Ishikawa (cell line): ENCODE data around the gene CETP.

Experiments
- CREB1 ChIP-seq: IDR thresholded peaks from 2 replicates; pipeline ENCODE4 v1.6.1; 2012; ENCODE audit warnings: low read depth
- EP300 ChIP-seq: IDR thresholded peaks from 2 replicates; pipeline ENCODE4 v1.6.1; 2012; ENCODE audit warnings: borderline replicate concordance
- NFIC ChIP-seq: IDR thresholded peaks from 2 replicates; pipeline ENCODE4 v1.6.1; 2012
- RAD21 ChIP-seq: IDR thresholded peaks from 2 replicates; pipeline ENCODE4 v1.6.1; 2012; ENCODE audit warnings: low read depth
- TAF1 ChIP-seq: IDR thresholded peaks from 2 replicates; pipeline ENCODE4 v1.6.1; 2012; ENCODE audit warnings: low read depth, mild to moderate bottlenecking
- TCF12 ChIP-seq: IDR thresholded peaks from 2 replicates; pipeline ENCODE4 v1.6.1; 2012; ENCODE audit warnings: low read depth
- YY1 ChIP-seq: IDR thresholded peaks from 2 replicates; pipeline ENCODE4 v1.6.1; 2012; ENCODE audit warnings: low read depth
- TF ChIP-seq, protein P1 (sequence below): IDR thresholded peaks from 2 replicates; pipeline ENCODE4 v1.6.1; 2012; ENCODE audit warnings: low read depth, mild to moderate bottlenecking
- TF ChIP-seq, protein P2 (sequence below): IDR thresholded peaks from 2 replicates; pipeline ENCODE4 v1.6.1; 2012
- TF ChIP-seq, protein P3 (sequence below): IDR thresholded peaks from 2 replicates; pipeline ENCODE4 v1.6.1; 2012

DNA sequence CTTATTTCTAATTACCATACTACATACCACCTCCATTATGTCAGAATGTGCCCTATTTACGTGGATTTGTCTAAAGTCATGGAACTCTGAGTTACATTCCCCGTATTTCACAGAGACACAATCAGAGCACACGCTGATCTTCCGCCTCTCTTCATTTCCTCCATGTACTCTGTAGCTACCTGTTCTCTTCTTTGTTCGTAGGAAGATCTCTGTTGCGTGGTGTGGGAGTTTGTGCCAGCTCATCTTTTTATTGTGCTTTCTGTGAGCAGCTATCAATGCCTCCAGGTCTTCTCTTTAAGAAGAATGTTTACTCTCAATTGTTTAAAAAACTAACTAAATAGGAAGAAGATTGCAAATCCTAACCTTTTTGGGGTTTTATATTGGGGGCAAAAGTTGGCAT, 54.6 kb downstream of the CETP start:
- no peak for TF ChIP-seq EP300
- no peak for TF ChIP-seq NFIC
- TF ChIP-seq, protein P1, sequence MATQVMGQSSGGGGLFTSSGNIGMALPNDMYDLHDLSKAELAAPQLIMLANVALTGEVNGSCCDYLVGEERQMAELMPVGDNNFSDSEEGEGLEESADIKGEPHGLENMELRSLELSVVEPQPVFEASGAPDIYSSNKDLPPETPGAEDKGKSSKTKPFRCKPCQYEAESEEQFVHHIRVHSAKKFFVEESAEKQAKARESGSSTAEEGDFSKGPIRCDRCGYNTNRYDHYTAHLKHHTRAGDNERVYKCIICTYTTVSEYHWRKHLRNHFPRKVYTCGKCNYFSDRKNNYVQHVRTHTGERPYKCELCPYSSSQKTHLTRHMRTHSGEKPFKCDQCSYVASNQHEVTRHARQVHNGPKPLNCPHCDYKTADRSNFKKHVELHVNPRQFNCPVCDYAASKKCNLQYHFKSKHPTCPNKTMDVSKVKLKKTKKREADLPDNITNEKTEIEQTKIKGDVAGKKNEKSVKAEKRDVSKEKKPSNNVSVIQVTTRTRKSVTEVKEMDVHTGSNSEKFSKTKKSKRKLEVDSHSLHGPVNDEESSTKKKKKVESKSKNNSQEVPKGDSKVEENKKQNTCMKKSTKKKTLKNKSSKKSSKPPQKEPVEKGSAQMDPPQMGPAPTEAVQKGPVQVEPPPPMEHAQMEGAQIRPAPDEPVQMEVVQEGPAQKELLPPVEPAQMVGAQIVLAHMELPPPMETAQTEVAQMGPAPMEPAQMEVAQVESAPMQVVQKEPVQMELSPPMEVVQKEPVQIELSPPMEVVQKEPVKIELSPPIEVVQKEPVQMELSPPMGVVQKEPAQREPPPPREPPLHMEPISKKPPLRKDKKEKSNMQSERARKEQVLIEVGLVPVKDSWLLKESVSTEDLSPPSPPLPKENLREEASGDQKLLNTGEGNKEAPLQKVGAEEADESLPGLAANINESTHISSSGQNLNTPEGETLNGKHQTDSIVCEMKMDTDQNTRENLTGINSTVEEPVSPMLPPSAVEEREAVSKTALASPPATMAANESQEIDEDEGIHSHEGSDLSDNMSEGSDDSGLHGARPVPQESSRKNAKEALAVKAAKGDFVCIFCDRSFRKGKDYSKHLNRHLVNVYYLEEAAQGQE, result no peak
- no peak for TF ChIP-seq RAD21
- TF ChIP-seq TCF12, result no peak
- no peak for TF ChIP-seq YY1
- no peak for TF ChIP-seq CREB1
- no peak for TF ChIP-seq TAF1
- TF ChIP-seq, protein P2, sequence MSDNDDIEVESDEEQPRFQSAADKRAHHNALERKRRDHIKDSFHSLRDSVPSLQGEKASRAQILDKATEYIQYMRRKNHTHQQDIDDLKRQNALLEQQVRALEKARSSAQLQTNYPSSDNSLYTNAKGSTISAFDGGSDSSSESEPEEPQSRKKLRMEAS, result no peak
- TF ChIP-seq, protein P3, sequence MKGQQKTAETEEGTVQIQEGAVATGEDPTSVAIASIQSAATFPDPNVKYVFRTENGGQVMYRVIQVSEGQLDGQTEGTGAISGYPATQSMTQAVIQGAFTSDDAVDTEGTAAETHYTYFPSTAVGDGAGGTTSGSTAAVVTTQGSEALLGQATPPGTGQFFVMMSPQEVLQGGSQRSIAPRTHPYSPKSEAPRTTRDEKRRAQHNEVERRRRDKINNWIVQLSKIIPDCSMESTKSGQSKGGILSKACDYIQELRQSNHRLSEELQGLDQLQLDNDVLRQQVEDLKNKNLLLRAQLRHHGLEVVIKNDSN, result no peak
